GM23338 (cell line): ENCODE results near the gene FBXO2.

Experiments used
- CREB1 ChIP-seq: fragments of 250-450 bp; sonication (Bioruptor Pico); IDR thresholded peaks from 2 replicates; pipeline ENCODE4 v1.5.0; 2020; ENCODE audit warnings: low read depth, mild to moderate bottlenecking, moderate library complexity
- CTCF ChIP-seq, 2 experiments: fragments of 200-600 bp in 1 of 2; sonication (generic) in 1 of 2; conservative IDR thresholded peaks; 2 replicates each; pipeline versions ENCODE4 v1.5.1 to v1.6.1; 2016 to 2017; ENCODE audit warnings: antibody characterized with exemption in 2 of 2, low read depth in 2 of 2, mild to moderate bottlenecking in 2 of 2, moderate library complexity in 1 of 2
- EZH2 ChIP-seq: fragments of 200-600 bp; sonication (generic); IDR thresholded peaks from one replicate; pipeline ENCODE4 v1.8.0; 2017; ENCODE audit warnings: antibody characterized with exemption, mild to moderate bottlenecking, low read depth; ENCODE audit not compliant: unreplicated experiment
- EZH2phosphoT487 ChIP-seq: fragments of 200-600 bp; sonication (generic); IDR thresholded peaks from one replicate; pipeline ENCODE4 v1.8.1; 2018; ENCODE audit warnings: antibody characterized with exemption; ENCODE audit not compliant: unreplicated experiment
- JUNB ChIP-seq: IDR thresholded peaks from one replicate; pipeline ENCODE4 v1.6.1; 2016; ENCODE audit warnings: antibody characterized with exemption; ENCODE audit not compliant: unreplicated experiment
- NANOG ChIP-seq: IDR thresholded peaks from 2 replicates; pipeline ENCODE4 v1.6.1; 2016; ENCODE audit warnings: antibody characterized with exemption, borderline replicate concordance
- POLR2AphosphoS5 ChIP-seq: IDR thresholded peaks from 2 replicates; pipeline ENCODE4 v1.6.1; 2016; ENCODE audit warnings: antibody characterized with exemption, low read depth
- REST ChIP-seq: IDR thresholded peaks from one replicate; pipeline ENCODE4 v1.6.1; 2018; ENCODE audit warnings: antibody characterized with exemption; ENCODE audit not compliant: unreplicated experiment
- STAT1 ChIP-seq: IDR thresholded peaks from one replicate; pipeline ENCODE4 v1.6.1; 2016; ENCODE audit warnings: antibody characterized with exemption; ENCODE audit not compliant: unreplicated experiment
- ZNF114 ChIP-seq: fragments of 250-450 bp; sonication (Bioruptor Pico); IDR thresholded peaks from 2 replicates; pipeline ENCODE4 v1.5.0; 2020; ENCODE audit warnings: mild to moderate bottlenecking, moderate library complexity
- ZNF331 ChIP-seq: fragments of 250-450 bp; sonication (Bioruptor Pico); IDR thresholded peaks from 2 replicates; pipeline ENCODE4 v1.5.0; 2020; ENCODE audit warnings: low read depth, mild to moderate bottlenecking, moderate library complexity
- ZNF462 ChIP-seq: fragments of 250-450 bp; sonication (Bioruptor Pico); IDR thresholded peaks from 2 replicates; pipeline ENCODE4 v1.5.0; 2020; ENCODE audit warnings: mild to moderate bottlenecking, moderate library complexity

- TF ChIP-seq CTCF (conservative IDR thresholded peaks at IDR 0.05; ENCODE audit: low read depth in 2 of 2), result no peak
- TF ChIP-seq EZH2, result no peak
- TF ChIP-seq REST, result no peak
- TF ChIP-seq EZH2phosphoT487, result no peak
- TF ChIP-seq POLR2AphosphoS5, result no peak
- no peak for TF ChIP-seq CREB1 (CRISPR knock-in tag)
- no peak for TF ChIP-seq STAT1
- TF ChIP-seq JUNB, result no peak
- no peak for TF ChIP-seq ZNF331 (CRISPR knock-in tag)
- no peak for TF ChIP-seq ZNF114
- no peak for TF ChIP-seq NANOG
- TF ChIP-seq ZNF462, result no peak
Observed at GRCh38 chr1:11617741-11618140, 36.5 kb downstream of the FBXO2 start.
